Skeletal muscle satellite cell (primary cell): Measurements from ENCODE around the gene GATAD2A.

Experiments
- H3K27me3 ChIP-seq: 2 replicates; pipeline ENCODE4 v1.7.0; 2013; ENCODE audit warnings: low read length; ENCODE audit not compliant: control insufficient read depth, insufficient read depth
- H3K36me3 ChIP-seq: 2 replicates; pipeline ENCODE4 v1.7.0; 2013; ENCODE audit warnings: mild to moderate bottlenecking, control low read depth, low read length; ENCODE audit not compliant: insufficient read depth
- H3K4me1 ChIP-seq: 2 replicates; pipeline ENCODE4 v1.7.0; 2013; ENCODE audit warnings: low read length; ENCODE audit not compliant: control insufficient read depth, insufficient read depth
- H3K4me2 ChIP-seq: 2 replicates; pipeline ENCODE4 v1.7.0; 2013; ENCODE audit warnings: mild to moderate bottlenecking, low read length
- H3K4me3 ChIP-seq: 2 replicates; pipeline ENCODE4 v1.7.0; 2013; ENCODE audit warnings: low read length
- H3K9ac ChIP-seq: 2 replicates; pipeline ENCODE4 v1.7.0; 2013; ENCODE audit warnings: mild to moderate bottlenecking, low read depth, low read length, moderate library complexity
- H3K9me3 ChIP-seq: replicated peaks from 2 replicates; pipeline ENCODE4 v1.7.0; 2013; ENCODE audit warnings: mild to moderate bottlenecking, control low read depth, low read length

GATAD2A gene

DNA sequence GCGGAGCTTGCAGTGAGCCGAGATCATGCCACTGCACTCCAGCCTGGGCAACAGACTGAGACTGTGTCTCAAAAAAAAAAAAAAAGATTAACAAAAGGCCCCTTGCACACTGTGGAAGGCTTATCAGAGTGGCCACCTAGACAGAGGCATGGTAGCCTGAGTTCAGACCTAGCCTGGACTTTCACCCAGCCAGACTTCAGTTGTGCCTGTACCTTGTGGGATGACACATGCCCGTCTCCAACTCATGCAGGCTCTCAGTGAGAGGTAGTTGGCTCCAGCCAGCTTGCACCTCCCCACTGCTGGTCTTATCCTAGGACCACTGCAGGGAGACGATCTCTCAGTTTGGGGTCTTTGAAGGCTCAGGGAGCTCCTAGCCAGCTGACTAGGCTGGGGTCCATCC is 52.2 kb downstream of the GATAD2A start:
- Histone ChIP-seq H3K4me1 (peaks cover 52% of the 10 kb centered on the region), H3K9me3 (no peaks in the 10 kb centered on the region), H3K4me2 (no peak overlapping the region), H3K9ac (no peak overlapping the region), H3K4me3 (no peak overlapping the region), H3K36me3 (peaks cover 4% of the 10 kb centered on the region), H3K27me3 (no peaks in the 10 kb centered on the region)

DNA sequence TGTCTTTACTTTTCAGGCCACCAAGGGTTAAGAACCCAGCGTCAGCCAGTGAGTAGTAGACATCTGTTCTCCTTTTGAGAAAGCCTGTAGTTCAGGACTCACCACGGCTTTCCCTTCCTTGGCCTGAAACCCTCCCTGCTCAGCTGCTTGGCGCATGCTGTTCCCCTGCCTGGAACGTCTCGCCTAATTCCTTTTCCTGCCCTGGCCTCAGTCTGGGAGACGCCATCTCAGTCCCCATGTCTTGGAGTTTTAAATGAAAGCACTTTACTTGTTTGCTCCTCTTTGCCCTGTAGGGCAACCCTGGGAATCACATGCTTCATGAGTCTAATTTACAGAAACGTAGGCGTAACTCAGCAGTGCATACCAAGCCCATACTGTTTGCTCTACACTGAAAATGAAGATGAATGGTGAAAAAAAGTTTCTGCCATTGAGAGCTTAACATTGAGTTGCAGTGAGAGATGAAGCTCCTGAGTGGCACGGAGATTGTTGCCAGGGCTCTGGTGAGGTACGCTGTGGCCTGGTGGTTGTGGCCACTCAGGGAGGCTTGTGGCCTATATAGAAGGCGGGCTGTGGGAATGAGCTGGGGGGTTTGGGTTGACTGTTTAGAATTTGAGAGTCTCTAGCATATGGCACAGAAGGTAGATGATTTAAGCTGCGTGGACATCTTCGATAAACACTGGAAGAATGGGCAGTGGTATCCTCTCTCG is 52.8 kb downstream of the GATAD2A start:
- Histone ChIP-seq H3K4me3 (no peak overlapping the region), H3K4me2 (peak overlapping the region; percentile 17), H3K27me3 (no peaks in the 10 kb centered on the region), H3K4me1 (peaks cover 57% of the 10 kb centered on the region), H3K36me3 (peaks cover 4% of the 10 kb centered on the region), H3K9me3 (no peaks in the 10 kb centered on the region), H3K9ac (peak overlapping the region; percentile 3)

GRCh38 chr19:19459073-19459472 is 53.6 kb downstream of the GATAD2A start:
- Histone ChIP-seq H3K27me3 (no peaks in the 10 kb centered on the region), H3K9me3 (no peaks in the 10 kb centered on the region), H3K4me3 (peak overlapping the region; percentile 6), H3K36me3 (peaks cover 4% of the 10 kb centered on the region), H3K4me1 (peaks cover 66% of the 10 kb centered on the region), H3K9ac (peak overlapping the region; percentile 46), H3K4me2 (peak overlapping the region; percentile 61)

DNA sequence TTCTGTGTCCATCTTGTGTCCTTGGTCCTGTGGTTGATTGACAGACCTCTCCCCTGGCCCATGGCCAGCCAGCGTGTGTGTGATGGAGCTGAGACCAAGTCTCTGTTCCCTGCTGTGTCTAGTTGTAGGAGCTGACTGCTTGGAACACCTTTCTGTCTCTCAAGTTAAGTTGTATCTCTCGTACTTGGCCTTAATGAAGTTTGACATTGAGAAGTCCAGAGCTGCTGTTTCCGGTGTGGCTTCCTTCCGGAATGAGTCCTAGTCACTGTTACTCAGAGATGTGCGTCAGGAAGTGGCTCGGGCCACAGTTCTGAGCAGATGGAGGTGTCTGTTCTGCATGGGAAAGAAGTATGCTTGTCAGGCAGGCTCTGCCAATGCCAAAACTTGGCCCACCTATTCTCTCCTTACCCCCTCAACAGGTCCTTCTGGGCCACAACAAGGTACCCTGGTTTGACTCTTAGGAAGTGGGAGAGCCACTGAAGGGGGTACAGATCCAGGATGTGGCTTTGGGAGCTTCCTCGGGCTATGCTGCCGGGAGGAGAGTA is 54.3 kb downstream of the GATAD2A start:
- Histone ChIP-seq H3K4me1 (peaks cover 73% of the 10 kb centered on the region), H3K4me3 (peak overlapping the region; percentile 23), H3K9me3 (no peaks in the 10 kb centered on the region), H3K27me3 (no peaks in the 10 kb centered on the region), H3K9ac (peak overlapping the region; percentile 76), H3K36me3 (peaks cover 4% of the 10 kb centered on the region), H3K4me2 (peak overlapping the region; percentile 61)

DNA sequence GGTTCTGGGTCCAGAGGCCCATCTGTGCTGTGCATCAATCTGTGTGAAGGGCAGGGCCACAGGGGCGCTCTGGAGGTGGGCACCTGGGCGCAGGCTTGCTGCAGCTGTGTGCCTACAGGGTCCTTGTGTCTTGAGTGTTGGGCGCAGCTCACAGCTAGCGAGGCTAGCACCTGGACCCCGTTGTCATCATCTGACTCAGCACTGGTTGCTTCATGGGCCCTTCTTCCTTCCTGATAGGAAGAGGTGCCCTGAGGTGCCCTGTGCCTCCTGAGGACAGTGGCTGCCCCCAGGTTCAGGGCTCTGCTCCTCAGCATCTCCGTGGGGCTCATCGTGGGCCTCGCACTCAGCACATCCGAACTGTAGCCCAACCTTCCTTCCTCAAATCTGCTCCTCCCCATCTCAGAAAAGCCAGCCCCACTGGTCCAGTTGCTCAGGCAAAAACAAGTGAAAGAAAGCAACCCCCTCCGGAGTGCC is 54.8 kb downstream of the GATAD2A start:
- H3K9ac ChIP-seq = peak overlapping the region; percentile 76
- peaks cover 76% of the 10 kb centered on the region for H3K4me1 ChIP-seq
- no peaks in the 10 kb centered on the region for H3K27me3 ChIP-seq
- peaks cover 4% of the 10 kb centered on the region for H3K36me3 ChIP-seq
- H3K4me3 ChIP-seq = peak overlapping the region; percentile 23
- H3K4me2 ChIP-seq = peak overlapping the region; percentile 61
- H3K9me3 ChIP-seq = no peaks in the 10 kb centered on the region

DNA sequence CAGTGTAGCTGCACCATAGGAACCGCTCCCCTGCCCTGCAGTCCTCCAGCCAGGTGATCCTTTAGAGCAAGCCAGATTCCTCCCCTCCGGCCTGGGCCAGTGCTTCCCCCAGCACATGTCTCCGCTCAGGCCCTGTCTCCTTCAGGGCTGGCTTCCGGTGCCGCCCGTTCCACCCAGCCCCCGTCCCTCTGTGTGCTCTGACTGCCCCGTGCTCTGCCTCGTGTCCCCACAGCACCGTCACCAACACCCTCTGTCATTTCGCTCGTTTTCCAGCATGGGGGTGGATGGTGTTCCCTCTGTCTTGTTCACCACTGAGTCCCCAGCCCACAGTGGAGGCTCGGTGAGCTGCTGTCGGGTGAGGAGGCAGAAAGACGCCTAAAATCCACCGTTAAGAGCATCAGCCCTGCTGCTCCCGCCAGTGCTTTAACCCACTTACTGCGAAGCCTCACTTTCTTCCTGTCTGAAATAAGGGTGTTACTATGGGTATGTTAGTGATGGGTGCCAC is 55.3 kb downstream of the GATAD2A start:
- Histone ChIP-seq H3K4me3 (peak overlapping the region; percentile 23), H3K36me3 (peaks cover 9% of the 10 kb centered on the region), H3K27me3 (no peaks in the 10 kb centered on the region), H3K4me1 (peaks cover 76% of the 10 kb centered on the region), H3K9ac (peak overlapping the region; percentile 76), H3K4me2 (peak overlapping the region; percentile 61), H3K9me3 (no peaks in the 10 kb centered on the region)

GRCh38 chr19:19461306-19461670 is 55.8 kb downstream of the GATAD2A start:
- H3K27me3 ChIP-seq = no peaks in the 10 kb centered on the region
- H3K4me3 ChIP-seq = peak overlapping the region; percentile 23
- peaks cover 76% of the 10 kb centered on the region for H3K4me1 ChIP-seq
- peaks cover 14% of the 10 kb centered on the region for H3K36me3 ChIP-seq
- peak overlapping the region; percentile 61 for H3K4me2 ChIP-seq
- H3K9ac ChIP-seq = peak overlapping the region; percentile 76
- no peaks in the 10 kb centered on the region for H3K9me3 ChIP-seq

DNA sequence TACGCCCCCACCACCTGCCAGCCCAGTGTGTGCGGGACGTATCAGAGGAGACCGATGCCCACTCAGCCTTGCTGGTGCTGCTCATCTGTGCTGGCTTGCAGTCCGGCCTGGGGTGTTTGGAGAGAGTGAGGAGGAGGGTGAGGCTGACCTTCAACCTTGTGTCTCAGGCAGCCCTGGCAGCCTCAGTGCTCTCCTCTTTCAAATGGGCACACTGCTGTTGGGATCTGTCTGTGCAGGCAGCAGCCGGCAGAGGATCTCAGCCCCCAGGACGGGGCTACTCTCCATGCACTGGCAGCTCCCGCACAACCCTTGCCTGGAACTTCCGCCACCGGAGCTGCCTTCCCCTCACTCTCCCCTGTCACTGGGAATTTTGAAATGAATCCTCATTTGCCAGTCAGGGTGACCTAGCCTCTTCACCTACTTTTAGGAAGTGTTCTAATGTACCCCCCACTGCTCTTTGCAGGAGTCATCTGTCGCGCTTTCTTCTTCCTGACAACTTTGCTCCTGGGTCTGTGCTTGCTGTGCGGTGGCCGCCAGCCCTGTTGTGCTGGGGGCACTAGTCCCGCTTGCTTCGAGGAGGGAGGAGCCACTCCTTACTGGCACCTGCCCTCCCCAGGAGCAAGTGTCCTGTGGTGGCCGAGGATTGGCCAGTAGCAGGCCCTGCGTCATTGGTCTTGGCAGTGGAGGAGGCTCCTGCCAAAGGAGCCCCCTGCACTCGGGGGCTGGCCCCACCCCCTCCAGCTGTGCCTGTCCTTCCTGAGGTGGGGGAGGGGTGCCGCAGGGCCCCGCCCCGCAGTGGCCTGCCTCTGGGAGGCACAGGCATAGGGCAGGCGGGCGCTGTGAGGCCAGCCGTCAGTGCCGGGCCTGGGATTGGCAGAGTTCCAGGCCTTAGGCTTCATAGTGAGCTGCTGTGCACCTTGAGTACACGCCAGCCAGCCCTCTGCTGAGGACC is 56.5 kb downstream of the GATAD2A start:
- H3K4me3 ChIP-seq = peak overlapping the region; percentile 22
- H3K9ac ChIP-seq = peak overlapping the region; percentile 76
- peaks cover 76% of the 10 kb centered on the region for H3K4me1 ChIP-seq

DNA sequence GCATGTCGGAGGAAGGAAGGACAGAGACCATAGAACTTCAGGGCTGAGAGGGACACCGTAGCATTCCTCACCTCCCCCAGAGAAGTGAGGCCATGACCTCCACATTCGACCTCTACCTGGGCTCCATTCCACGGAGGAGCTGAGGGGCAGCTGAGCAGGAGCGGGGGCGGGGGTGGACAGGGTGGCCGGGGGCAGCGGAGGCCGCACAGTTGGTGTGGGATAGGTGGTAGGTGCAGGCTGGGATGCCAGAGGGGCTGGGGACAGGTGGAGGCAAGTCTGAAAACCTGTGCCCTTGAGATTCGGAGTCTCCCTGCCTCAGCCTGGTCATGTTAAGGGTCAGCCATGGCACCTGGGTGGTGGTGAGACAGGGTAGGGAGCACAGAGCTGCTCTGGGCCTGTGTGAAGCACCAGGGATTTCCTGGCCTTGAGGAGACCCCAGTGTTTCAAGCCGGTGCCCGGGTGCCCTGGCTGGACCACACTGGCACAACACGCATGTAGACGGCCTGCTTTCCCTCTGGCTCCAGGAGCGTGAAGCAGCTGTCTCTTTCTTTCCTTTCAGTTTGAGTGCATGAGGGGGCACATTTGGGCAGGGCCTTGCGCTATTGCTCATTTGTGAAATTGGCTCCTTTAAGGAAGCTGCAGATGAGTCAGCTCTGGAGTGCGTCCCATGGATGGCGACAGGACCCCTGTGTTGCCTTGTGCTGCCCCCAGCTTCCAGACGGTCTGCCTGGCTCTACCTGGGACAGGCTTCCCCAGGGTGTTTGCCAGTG is 58.1 kb downstream of the GATAD2A start:
- Histone ChIP-seq H3K36me3 (peaks cover 31% of the 10 kb centered on the region), H3K4me1 (peaks cover 66% of the 10 kb centered on the region), H3K27me3 (no peaks in the 10 kb centered on the region), H3K9me3 (peaks cover 11% of the 10 kb centered on the region), H3K4me3 (peak overlapping the region; percentile 48), H3K4me2 (peak overlapping the region; percentile 79), H3K9ac (peak overlapping the region; percentile 76)

More for the DNA sequence above, 56.5 kb downstream of the GATAD2A start:
- H3K27me3 ChIP-seq = no peaks in the 10 kb centered on the region
- no peaks in the 10 kb centered on the region for H3K9me3 ChIP-seq
- peak overlapping the region; percentile 61 for H3K4me2 ChIP-seq
- H3K36me3 ChIP-seq = peaks cover 20% of the 10 kb centered on the region

DNA sequence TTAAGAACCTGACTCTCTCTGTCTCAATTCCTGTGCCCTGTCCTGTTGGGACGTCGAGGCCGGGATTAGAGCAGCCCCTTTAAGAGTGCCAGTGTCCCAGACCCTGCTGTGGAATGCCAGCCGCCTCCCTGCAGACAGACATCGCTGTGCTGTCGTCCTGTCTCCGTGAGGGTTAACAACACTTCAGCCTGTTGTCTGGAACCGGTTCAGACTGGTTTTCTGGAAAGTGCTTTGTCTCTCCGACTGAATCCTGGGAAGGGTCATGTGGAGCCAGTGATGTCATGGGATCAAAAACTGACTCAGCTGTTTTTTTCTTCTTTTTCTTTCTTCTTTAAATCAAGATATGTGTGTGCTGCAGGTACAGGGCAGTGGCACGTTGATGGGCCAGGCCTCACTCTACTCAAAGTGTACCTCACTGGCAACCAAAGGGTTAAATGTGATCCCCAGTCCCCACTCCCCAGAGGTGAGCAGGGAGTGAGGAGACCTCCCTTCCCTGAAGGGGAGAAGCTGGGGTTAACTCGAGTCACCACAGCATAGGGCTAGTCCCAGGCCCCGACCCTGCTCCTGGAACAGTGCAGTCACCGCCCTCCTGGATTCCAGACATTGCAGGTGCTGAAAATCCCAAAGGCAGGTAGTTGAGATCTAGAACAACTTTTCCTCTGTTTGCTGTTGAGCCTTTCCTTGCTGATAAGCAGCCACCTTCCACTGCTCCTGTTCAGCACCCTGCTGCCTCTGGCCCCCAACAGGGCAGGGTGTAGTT is 59.0 kb downstream of the GATAD2A start:
- peaks cover 38% of the 10 kb centered on the region for H3K36me3 ChIP-seq
- peaks cover 14% of the 10 kb centered on the region for H3K9me3 ChIP-seq
- H3K4me2 ChIP-seq = peak overlapping the region; percentile 79
- H3K4me1 ChIP-seq = peaks cover 56% of the 10 kb centered on the region
- H3K9ac ChIP-seq = peak overlapping the region; percentile 76
- H3K27me3 ChIP-seq = no peaks in the 10 kb centered on the region
- H3K4me3 ChIP-seq = peak overlapping the region; percentile 39
